Panc1 (cell line): ENCODE measurements around the gene GULP1.

ENCODE experiments used
- CTCF ChIP-seq: fragments of 450-650 bp; IDR thresholded peaks from 2 replicates; pipeline ENCODE4 v1.5.1; 2017; ENCODE audit warnings: mild to moderate bottlenecking
- TF ChIP-seq, protein P1 (sequence below), 2 experiments: IDR thresholded peaks; 2 replicates each; pipeline ENCODE4 v1.6.1; 2011 to 2012; ENCODE audit warnings: low read depth in 2 of 2, control low read depth in 1 of 2, low read length in 1 of 2, mild to moderate bottlenecking in 1 of 2, moderate library complexity in 1 of 2; ENCODE audit not compliant: insufficient read depth in 1 of 2

DNA sequence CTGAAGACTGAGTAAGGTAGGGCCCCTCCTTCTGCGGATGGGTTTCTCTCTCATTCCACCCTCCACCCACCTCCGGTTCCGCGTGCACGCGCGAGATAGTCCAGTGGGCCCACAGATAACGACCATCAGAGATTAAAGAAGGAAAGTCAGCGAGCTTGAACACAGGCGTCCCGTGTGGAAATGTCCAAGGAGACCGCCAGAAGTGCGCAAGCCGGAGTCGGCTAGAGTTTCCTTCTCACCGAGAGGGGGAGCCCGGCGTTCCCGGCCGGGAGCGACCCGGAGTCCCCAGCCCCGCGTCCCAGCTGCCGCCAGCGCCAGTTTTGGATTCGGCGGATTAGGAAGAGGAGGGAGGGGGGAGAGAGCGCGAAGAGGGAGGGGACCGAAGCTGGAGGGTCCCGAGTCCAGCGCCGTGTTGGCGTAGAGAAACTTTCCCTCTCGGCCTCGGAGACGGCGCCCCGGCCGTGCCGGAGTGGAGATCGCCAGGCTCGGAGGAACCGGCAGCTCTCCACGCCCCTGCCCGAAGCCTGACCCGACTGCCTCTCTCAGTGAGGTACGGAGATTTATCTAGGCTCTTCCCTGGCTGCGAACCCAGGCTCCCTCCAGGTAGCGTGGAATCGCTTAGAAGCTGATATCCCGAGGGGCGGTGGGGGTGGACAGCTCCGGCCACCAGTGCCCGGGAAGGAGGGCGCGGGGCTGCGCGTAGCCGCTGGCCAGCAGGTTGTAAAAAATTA lies at the start of gene GULP1:
- peak; percentile 89 for TF ChIP-seq CTCF
- TF ChIP-seq, protein P1, sequence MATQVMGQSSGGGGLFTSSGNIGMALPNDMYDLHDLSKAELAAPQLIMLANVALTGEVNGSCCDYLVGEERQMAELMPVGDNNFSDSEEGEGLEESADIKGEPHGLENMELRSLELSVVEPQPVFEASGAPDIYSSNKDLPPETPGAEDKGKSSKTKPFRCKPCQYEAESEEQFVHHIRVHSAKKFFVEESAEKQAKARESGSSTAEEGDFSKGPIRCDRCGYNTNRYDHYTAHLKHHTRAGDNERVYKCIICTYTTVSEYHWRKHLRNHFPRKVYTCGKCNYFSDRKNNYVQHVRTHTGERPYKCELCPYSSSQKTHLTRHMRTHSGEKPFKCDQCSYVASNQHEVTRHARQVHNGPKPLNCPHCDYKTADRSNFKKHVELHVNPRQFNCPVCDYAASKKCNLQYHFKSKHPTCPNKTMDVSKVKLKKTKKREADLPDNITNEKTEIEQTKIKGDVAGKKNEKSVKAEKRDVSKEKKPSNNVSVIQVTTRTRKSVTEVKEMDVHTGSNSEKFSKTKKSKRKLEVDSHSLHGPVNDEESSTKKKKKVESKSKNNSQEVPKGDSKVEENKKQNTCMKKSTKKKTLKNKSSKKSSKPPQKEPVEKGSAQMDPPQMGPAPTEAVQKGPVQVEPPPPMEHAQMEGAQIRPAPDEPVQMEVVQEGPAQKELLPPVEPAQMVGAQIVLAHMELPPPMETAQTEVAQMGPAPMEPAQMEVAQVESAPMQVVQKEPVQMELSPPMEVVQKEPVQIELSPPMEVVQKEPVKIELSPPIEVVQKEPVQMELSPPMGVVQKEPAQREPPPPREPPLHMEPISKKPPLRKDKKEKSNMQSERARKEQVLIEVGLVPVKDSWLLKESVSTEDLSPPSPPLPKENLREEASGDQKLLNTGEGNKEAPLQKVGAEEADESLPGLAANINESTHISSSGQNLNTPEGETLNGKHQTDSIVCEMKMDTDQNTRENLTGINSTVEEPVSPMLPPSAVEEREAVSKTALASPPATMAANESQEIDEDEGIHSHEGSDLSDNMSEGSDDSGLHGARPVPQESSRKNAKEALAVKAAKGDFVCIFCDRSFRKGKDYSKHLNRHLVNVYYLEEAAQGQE (IDR thresholded peaks at IDR 0.05; ENCODE audit: insufficient read depth in 1 of 2, low read depth in 2 of 2, low read length in 1 of 2): no peak; a peak in 1 of 4 replicates
